HG03139 (cell line): ENCODE results near the gene SLC30A5.
A peak's percentile ranks its signal among the peaks of the same experiment; 100 is the strongest.
"Not testable (repeated sequence)": the region's sequence is repeated elsewhere in the genome, so short reads cannot be mapped to it uniquely, and the experiment has no call there.

Source experiments
- ATAC-seq: cut with Tn5 transposase; IDR thresholded peaks from one replicate; pipeline ENCODE4 v1.9.1; 2021; ENCODE audit not compliant: unreplicated experiment

Gene SLC30A5

GRCh38 chr5:69103521-69103920 lies 9.7 kb downstream of the SLC30A5 start:
- ATAC-seq: no peak

- peak; percentile 68 for ATAC-seq
Measured at GRCh38 chr5:69105996-69106906, 12.4 kb downstream of the SLC30A5 start.

- ATAC-seq: not testable (repeated sequence)
Measured at GRCh38 chr5:69108367-69108766, 14.6 kb downstream of the SLC30A5 start.

GRCh38 chr5:69113851-69114250 lies 20.0 kb downstream of the SLC30A5 start:
- ATAC-seq: no peak

- ATAC-seq: no peak
Measured at GRCh38 chr5:69115526-69115925, 21.7 kb downstream of the SLC30A5 start.

- no peak for ATAC-seq
Measured at GRCh38 chr5:69129413-69129812, 35.6 kb downstream of the SLC30A5 start.

GRCh38 chr5:69130241-69130640 lies 36.4 kb downstream of the SLC30A5 start:
- no peak for ATAC-seq

- ATAC-seq: no peak
Measured at GRCh38 chr5:69131304-69131703, 37.5 kb downstream of the SLC30A5 start.

GRCh38 chr5:69134126-69134525 lies 40.3 kb downstream of the SLC30A5 start:
- ATAC-seq: no peak

GRCh38 chr5:69136293-69136692 lies 42.5 kb downstream of the SLC30A5 start:
- ATAC-seq: peak; percentile 71

GRCh38 chr5:69137208-69137607 lies 43.4 kb downstream of the SLC30A5 start:
- not testable (repeated sequence) for ATAC-seq

- no peak for ATAC-seq
Measured at GRCh38 chr5:69137807-69138206, 44.0 kb downstream of the SLC30A5 start.

GRCh38 chr5:69138766-69139165 lies 45.0 kb downstream of the SLC30A5 start:
- ATAC-seq: no peak

GRCh38 chr5:69140239-69140638 lies 46.4 kb downstream of the SLC30A5 start:
- ATAC-seq: not testable (repeated sequence)

GRCh38 chr5:69140827-69141226 lies 47.0 kb downstream of the SLC30A5 start:
- no peak for ATAC-seq

GRCh38 chr5:69148576-69148975 lies 54.8 kb downstream of the SLC30A5 start:
- not testable (repeated sequence) for ATAC-seq

- ATAC-seq: no peak
Measured at GRCh38 chr5:69148981-69149675, 55.3 kb downstream of the SLC30A5 start.

GRCh38 chr5:69149676-69150010 lies 55.8 kb downstream of the SLC30A5 start:
- ATAC-seq: no peak

- no peak for ATAC-seq
Measured at GRCh38 chr5:69152731-69153130, 58.9 kb downstream of the SLC30A5 start.

GRCh38 chr5:69156456-69156855 lies 62.6 kb downstream of the SLC30A5 start:
- ATAC-seq: no peak

- ATAC-seq: no peak
Measured at GRCh38 chr5:69158039-69158438, 64.2 kb downstream of the SLC30A5 start.

GRCh38 chr5:69160651-69161050 lies 66.8 kb downstream of the SLC30A5 start:
- ATAC-seq: no peak
